Measurements from ENCODE around the gene SNAPC2. TPM values are rescaled to one million over a fixed set of nuclear protein-coding genes. Genes with fewer than 3 reads are reported as not detected.

The SNAPC2 gene
- total and polyA plus RNA-seq, 4 donors = 7.6 to 32.1 (median 21.1) TPM

DNA sequence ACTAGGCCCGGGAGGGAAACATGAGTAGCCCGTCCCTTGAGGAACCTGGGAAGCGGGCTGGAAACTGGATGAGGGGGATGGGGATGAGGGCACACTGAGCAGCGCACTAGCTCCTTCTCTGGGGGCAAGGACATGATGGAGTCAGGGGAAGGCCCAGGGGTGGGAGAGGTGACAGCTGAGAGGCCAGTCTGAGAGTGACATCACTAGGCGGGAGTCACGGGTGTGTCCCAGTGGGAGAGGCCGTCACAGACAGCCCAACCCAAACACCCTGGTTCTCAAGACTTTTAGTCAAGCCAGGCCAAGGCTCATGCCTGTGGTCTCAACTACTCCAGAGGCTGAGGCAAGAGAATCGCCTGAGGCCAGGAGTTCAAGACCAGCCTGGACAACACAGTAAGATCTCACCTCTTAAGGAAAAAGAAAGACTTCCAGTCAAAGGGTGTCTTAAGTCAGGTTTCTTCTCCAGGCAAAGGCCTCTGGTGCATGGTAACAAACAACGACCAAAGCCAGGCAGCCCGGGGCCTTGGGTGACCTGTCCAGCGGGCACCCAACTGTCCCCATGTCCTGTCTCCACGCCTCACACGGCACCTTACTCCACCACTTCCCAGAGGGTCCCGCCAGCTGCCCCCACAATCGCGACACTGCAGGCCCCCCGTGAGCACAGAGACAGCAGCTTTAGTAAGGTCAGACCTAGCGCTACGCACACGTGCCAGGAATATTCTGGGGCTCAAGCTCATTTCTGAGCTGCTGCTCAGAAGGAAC, 48.8 kb downstream of the SNAPC2 start:
- H3K36me3 ChIP-seq (ENCODE audit: control insufficient read depth in 4 of 4, insufficient read depth in 4 of 4, low read length in 4 of 4) = peaks cover 7 to 58% (median 31%) of the 10 kb centered on the region in 4 donors
- ATAC-seq (ENCODE audit: insufficient read depth, low FRiP score) = no peak
- 93 to 97% methylated on average over 20 of the region's 20 CpGs for WGBS, 2 donors

DNA sequence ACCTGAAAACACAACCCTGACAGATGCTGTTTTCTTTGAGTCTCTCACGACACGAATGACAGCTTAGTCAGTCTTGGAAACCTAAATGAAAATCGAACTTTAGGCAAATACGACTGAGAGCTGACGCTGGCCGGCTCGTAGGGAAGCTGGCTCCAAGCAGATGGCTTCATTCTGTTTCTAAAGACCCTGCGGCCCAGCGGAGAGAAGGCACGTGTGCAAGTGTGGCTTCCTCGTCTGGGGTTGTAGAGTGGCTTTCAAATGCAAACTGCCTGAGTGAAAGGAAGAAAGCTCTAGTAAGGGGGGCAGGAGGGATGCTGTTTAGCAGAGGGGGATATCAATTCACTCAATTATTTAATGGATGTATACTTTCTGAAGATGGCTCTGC, 49.4 kb downstream of the SNAPC2 start:
- 94 to 95% methylated on average over 11 of the region's 11 CpGs for WGBS, 2 donors
- TF ChIP-seq, protein P1, sequence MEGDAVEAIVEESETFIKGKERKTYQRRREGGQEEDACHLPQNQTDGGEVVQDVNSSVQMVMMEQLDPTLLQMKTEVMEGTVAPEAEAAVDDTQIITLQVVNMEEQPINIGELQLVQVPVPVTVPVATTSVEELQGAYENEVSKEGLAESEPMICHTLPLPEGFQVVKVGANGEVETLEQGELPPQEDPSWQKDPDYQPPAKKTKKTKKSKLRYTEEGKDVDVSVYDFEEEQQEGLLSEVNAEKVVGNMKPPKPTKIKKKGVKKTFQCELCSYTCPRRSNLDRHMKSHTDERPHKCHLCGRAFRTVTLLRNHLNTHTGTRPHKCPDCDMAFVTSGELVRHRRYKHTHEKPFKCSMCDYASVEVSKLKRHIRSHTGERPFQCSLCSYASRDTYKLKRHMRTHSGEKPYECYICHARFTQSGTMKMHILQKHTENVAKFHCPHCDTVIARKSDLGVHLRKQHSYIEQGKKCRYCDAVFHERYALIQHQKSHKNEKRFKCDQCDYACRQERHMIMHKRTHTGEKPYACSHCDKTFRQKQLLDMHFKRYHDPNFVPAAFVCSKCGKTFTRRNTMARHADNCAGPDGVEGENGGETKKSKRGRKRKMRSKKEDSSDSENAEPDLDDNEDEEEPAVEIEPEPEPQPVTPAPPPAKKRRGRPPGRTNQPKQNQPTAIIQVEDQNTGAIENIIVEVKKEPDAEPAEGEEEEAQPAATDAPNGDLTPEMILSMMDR (IDR thresholded peaks at IDR 0.05; ENCODE audit: control extremely low read depth, extremely low read depth) = no peak
- no peaks in the 10 kb centered on the region for H3K4me1 ChIP-seq (ENCODE audit: control insufficient read depth in 5 of 5, insufficient read depth in 5 of 5, low read length in 5 of 5)
- ATAC-seq (ENCODE audit: insufficient read depth, low FRiP score) (no peak), DNase-seq (no peak)
- H3K36me3 ChIP-seq (ENCODE audit: control insufficient read depth in 4 of 4, insufficient read depth in 4 of 4, low read length in 4 of 4) = peaks cover 7 to 57% (median 36%) of the 10 kb centered on the region in 4 donors
- H3K9ac ChIP-seq (ENCODE audit: insufficient read depth in 1 of 2, low read length in 2 of 2) = no peak overlapping the region
- H3K4me3 ChIP-seq = no peak overlapping the region
- H3K27me3 ChIP-seq (ENCODE audit: control insufficient read depth in 3 of 3, insufficient read depth in 3 of 3, low read length in 2 of 3) = no peaks in the 10 kb centered on the region
- H3K27ac ChIP-seq (ENCODE audit: low read depth in 1 of 2, low read length in 1 of 2) = no peak overlapping the region
- no peaks in the 10 kb centered on the region for H3K9me3 ChIP-seq (ENCODE audit: control insufficient read depth in 4 of 4, insufficient read depth in 3 of 4, low read length in 3 of 4)

More for the DNA sequence above, 48.8 kb downstream of the SNAPC2 start:
- Histone ChIP-seq H3K9ac (ENCODE audit: insufficient read depth in 1 of 2, low read length in 2 of 2) (no peak overlapping the region), H3K4me1 (ENCODE audit: control insufficient read depth in 5 of 5, insufficient read depth in 5 of 5, low read length in 5 of 5) (no peaks in the 10 kb centered on the region), H3K4me3 (no peak overlapping the region), H3K27me3 (ENCODE audit: control insufficient read depth in 3 of 3, insufficient read depth in 3 of 3, low read length in 2 of 3) (no peaks in the 10 kb centered on the region), H3K27ac (ENCODE audit: low read depth in 1 of 2, low read length in 1 of 2) (no peak overlapping the region), H3K9me3 (ENCODE audit: control insufficient read depth in 4 of 4, insufficient read depth in 3 of 4, low read length in 3 of 4) (no peaks in the 10 kb centered on the region)
- TF ChIP-seq, protein P1 (IDR thresholded peaks at IDR 0.05; ENCODE audit: control extremely low read depth, extremely low read depth) = no peak
- no peak for DNase-seq

DNA sequence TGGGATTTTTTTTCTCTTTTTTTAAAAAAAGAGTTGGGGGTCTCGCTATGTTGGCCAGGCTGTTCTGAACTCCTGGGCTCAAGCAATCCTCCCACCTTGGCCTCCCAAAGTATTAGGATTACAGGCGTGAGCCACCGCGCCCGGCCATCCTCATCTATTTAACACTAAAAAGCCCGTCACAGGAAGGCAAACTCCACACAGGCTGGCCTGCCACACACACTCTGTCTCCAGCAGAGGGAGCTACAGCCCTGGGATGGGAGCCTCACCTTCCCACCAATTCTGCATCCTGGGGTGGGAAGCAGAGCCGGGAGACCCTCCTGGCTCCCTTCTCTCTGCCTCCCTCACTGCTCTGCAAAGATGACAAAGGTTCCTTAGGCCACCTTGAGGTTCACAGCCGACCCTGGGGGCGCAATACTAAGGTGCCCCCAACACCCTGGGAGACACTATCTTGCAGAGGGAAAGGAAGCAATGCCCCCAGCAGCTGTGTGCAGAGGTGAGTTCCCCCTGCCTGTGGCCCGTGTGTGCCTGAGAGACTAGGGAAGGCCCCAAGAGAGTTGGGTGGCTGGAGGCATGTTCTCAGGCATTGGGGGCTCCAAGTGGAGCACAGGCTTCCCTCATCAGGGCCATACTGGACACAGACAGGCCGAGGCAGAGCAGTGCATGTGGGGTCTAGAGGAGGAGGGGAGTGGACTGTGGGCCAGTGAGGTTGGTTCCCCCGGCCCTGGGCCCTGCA, 50.7 kb downstream of the SNAPC2 start:
- ATAC-seq (ENCODE audit: insufficient read depth, low FRiP score) (no peak), DNase-seq (peak in 2 of 3 donors; percentile 30 to 34)
- no peak overlapping the region for H3K4me3 ChIP-seq
- peaks cover 7 to 55% (median 33%) of the 10 kb centered on the region in 4 donors for H3K36me3 ChIP-seq (ENCODE audit: control insufficient read depth in 4 of 4, insufficient read depth in 4 of 4, low read length in 4 of 4)
- H3K9me3 ChIP-seq (ENCODE audit: control insufficient read depth in 4 of 4, insufficient read depth in 3 of 4, low read length in 3 of 4) = no peaks in the 10 kb centered on the region
- no peak overlapping the region for H3K27ac ChIP-seq (ENCODE audit: low read depth in 1 of 2, low read length in 1 of 2)
- TF ChIP-seq, protein P1 (IDR thresholded peaks at IDR 0.05; ENCODE audit: control extremely low read depth, extremely low read depth) = peak; percentile 19
- H3K4me1 ChIP-seq (ENCODE audit: control insufficient read depth in 5 of 5, insufficient read depth in 5 of 5, low read length in 5 of 5) = no peaks in the 10 kb centered on the region
- no peaks in the 10 kb centered on the region for H3K27me3 ChIP-seq (ENCODE audit: control insufficient read depth in 3 of 3, insufficient read depth in 3 of 3, low read length in 2 of 3)
- no peak overlapping the region for H3K9ac ChIP-seq (ENCODE audit: insufficient read depth in 1 of 2, low read length in 2 of 2)
- WGBS, 2 donors = 73 to 76% methylated on average over 12 of the region's 12 CpGs

Measured in lung (tissue), 12 donors.